Endothelial cell of umbilical vein (primary cell): ENCODE data around the gene CPEB2.

Source experiments
- GATA2 ChIP-seq: IDR thresholded peaks from 2 replicates; pipeline ENCODE4 v1.7.0; 2011; ENCODE audit warnings: low read depth, mild to moderate bottlenecking, moderate library complexity, mixed read lengths, low read length; ENCODE audit not compliant: insufficient read length, insufficient read depth
- JUN ChIP-seq: IDR thresholded peaks from 2 replicates; pipeline ENCODE4 v1.6.1; 2011; ENCODE audit warnings: borderline replicate concordance, low read depth; ENCODE audit not compliant: insufficient read length, insufficient read depth
- TF ChIP-seq, protein P1 (sequence below), 2 donors: IDR thresholded peaks; 1 replicate in 1 of 2; 2 replicates in 1 of 2; pipeline ENCODE4 v1.5.1; 2011; ENCODE audit warnings: low read length in 2 of 2, mild to moderate bottlenecking in 2 of 2, moderate library complexity in 2 of 2, control low read depth in 1 of 2, inconsistent platforms in 1 of 2, low read depth in 1 of 2; ENCODE audit not compliant: insufficient read depth in 1 of 2; ENCODE audit errors: extremely low read depth in 1 of 2

GRCh38 chr4:14977830-14978229 is 24.5 kb upstream of the CPEB2 start:
- no peak for TF ChIP-seq JUN
- TF ChIP-seq GATA2, result no peak
- TF ChIP-seq, protein P1, sequence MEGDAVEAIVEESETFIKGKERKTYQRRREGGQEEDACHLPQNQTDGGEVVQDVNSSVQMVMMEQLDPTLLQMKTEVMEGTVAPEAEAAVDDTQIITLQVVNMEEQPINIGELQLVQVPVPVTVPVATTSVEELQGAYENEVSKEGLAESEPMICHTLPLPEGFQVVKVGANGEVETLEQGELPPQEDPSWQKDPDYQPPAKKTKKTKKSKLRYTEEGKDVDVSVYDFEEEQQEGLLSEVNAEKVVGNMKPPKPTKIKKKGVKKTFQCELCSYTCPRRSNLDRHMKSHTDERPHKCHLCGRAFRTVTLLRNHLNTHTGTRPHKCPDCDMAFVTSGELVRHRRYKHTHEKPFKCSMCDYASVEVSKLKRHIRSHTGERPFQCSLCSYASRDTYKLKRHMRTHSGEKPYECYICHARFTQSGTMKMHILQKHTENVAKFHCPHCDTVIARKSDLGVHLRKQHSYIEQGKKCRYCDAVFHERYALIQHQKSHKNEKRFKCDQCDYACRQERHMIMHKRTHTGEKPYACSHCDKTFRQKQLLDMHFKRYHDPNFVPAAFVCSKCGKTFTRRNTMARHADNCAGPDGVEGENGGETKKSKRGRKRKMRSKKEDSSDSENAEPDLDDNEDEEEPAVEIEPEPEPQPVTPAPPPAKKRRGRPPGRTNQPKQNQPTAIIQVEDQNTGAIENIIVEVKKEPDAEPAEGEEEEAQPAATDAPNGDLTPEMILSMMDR (IDR thresholded peaks at IDR 0.05; ENCODE audit: extremely low read depth in 1 of 2, insufficient read depth in 1 of 2, low read depth in 1 of 2, low read length in 2 of 2), result no peak
